Transverse colon (tissue), 4 donors: ENCODE data around the gene MYO15B. TPM values are rescaled to one million over a fixed set of nuclear protein-coding genes. Genes with fewer than 3 reads are reported as not detected.
A peak's percentile ranks its signal among the peaks of the same experiment; 100 is the strongest.

Experiments used
- DNase-seq: peaks from one replicate; pipeline ENCODE4 v3.0.0-alpha.2; 2019
- H3K27ac ChIP-seq, 4 donors: fragments of 200-600 bp; sonication (generic); 2 replicates each; pipeline ENCODE4 v1.5.1; 2016 to 2018; ENCODE audit warnings: inconsistent platforms in 4 of 4
- H3K27me3 ChIP-seq: fragments of 200-600 bp; sonication (generic); 2 replicates; pipeline ENCODE4 v1.5.1; 2017; ENCODE audit warnings: inconsistent platforms
- H3K36me3 ChIP-seq, 4 donors: fragments of 200-600 bp; sonication (generic); 2 replicates each; pipeline ENCODE4 v1.5.1; 2017 to 2019; ENCODE audit warnings: inconsistent platforms in 4 of 4
- H3K4me1 ChIP-seq, 4 donors: fragments of 200-600 bp; sonication (generic); 2 replicates each; pipeline ENCODE4 v1.5.1; 2017 to 2020; ENCODE audit warnings: inconsistent platforms in 4 of 4
- H3K4me3 ChIP-seq, 4 donors: fragments of 200-600 bp; sonication (generic); 1 replicate in 1 of 4; 2 replicates in 3 of 4; pipeline versions ENCODE4 v1.5.1 to v1.6.1; 2017 to 2019; ENCODE audit warnings: inconsistent platforms in 4 of 4
- H3K9me3 ChIP-seq, 2 donors: fragments of 200-600 bp; sonication (generic); 2 replicates each; pipeline ENCODE4 v1.5.1; 2017 to 2019; ENCODE audit warnings: inconsistent platforms in 2 of 2
- EP300 ChIP-seq: sonication (generic); formaldehyde crosslinking; IDR thresholded peaks from one replicate; pipeline ENCODE4 v1.6.1; 2017; ENCODE audit warnings: antibody characterized with exemption, low read depth
- POLR2A ChIP-seq: fragments of 450-650 bp; IDR thresholded peaks from one replicate; pipeline ENCODE4 v1.6.1; 2016; ENCODE audit warnings: antibody characterized with exemption, mild to moderate bottlenecking, moderate library complexity
- POLR2AphosphoS5 ChIP-seq, 3 donors: sonication (generic); formaldehyde crosslinking; IDR thresholded peaks; one replicate each; pipeline ENCODE4 v1.6.1; 2016; ENCODE audit warnings: antibody characterized with exemption in 3 of 3
- WGBS, 2 donors: methylation state at CpG; one replicate each; pipeline ENCODE4 v1.1.5; 2018; ENCODE audit warnings: low coverage in 1 of 2; 5-methylcytosine and 5-hydroxymethylcytosine counted together
- in situ Hi-C, 4 donors: fragments of 200-750 bp; cut with MboI; loops; one replicate each; pipeline versions ENCODE4 v1.15.0 to v1.15.1; 2017; ENCODE audit warnings: low sequenced_read_pairs in 3 of 4, low pct_ligation_motif_present in 1 of 4, low pct_unique_long_range_greater_than_20kb in 1 of 4
- intact Hi-C: fragments of 100-400 bp; cut with DNase I; formaldehyde crosslinking; loops from one replicate; pipeline ENCODE4 v1.15.1; 2023; ENCODE audit warnings: low total_unique reads
- total RNA-seq, 4 donors: library from RNA; depleted of rRNA; stranded (reverse); fragments of >200 nt; gene quantifications; one replicate each; pipeline ENCODE4 v1.1.0, GENCODE V29; 2016
- TF ChIP-seq, protein P1 (sequence below), 5 experiments: fragments of 200-600 bp in 3 of 5; fragments of 450-650 bp in 2 of 5; sonication (generic) in 3 of 5; IDR thresholded peaks; 1 replicate in 2 of 5; 2 replicates in 3 of 5; pipeline ENCODE4 v1.5.1; 2016 to 2017; ENCODE audit warnings: antibody characterized with exemption in 5 of 5, inconsistent platforms in 3 of 5, mild to moderate bottlenecking in 2 of 5, moderate library complexity in 1 of 5

Gene MYO15B
- total RNA-seq, 4 donors from 2014 or later = 59.3 to 1,778 (median 829) TPM

- H3K4me3 ChIP-seq = no peak overlapping the region
- H3K27ac ChIP-seq = peak overlapping the region; percentile 64 to 88 (median 68)
- peaks cover 8 to 50% (median 33%) of the 10 kb centered on the region in 4 donors for H3K4me1 ChIP-seq
- no peaks in the 10 kb centered on the region for H3K36me3 ChIP-seq
- in situ Hi-C loops (no loop called here), intact Hi-C loops (no loop called here)
- TF ChIP-seq, protein P1, sequence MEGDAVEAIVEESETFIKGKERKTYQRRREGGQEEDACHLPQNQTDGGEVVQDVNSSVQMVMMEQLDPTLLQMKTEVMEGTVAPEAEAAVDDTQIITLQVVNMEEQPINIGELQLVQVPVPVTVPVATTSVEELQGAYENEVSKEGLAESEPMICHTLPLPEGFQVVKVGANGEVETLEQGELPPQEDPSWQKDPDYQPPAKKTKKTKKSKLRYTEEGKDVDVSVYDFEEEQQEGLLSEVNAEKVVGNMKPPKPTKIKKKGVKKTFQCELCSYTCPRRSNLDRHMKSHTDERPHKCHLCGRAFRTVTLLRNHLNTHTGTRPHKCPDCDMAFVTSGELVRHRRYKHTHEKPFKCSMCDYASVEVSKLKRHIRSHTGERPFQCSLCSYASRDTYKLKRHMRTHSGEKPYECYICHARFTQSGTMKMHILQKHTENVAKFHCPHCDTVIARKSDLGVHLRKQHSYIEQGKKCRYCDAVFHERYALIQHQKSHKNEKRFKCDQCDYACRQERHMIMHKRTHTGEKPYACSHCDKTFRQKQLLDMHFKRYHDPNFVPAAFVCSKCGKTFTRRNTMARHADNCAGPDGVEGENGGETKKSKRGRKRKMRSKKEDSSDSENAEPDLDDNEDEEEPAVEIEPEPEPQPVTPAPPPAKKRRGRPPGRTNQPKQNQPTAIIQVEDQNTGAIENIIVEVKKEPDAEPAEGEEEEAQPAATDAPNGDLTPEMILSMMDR (IDR thresholded peaks at IDR 0.05) = peak in 1 of 5 experiments; percentile 1
- no peak for TF ChIP-seq POLR2A
- TF ChIP-seq EP300 = no peak
- no peak for TF ChIP-seq POLR2AphosphoS5 (IDR thresholded peaks at IDR 0.05)
- no peaks in the 10 kb centered on the region for H3K9me3 ChIP-seq
- DNase-seq = no peak
- H3K27me3 ChIP-seq = no peaks in the 10 kb centered on the region
- WGBS, 2 donors = 79 to 84% methylated on average over 2 to 16 of the region's 17 CpGs
These were observed 55.4 kb downstream of the MYO15B start for GRCh38 chr17:75642784-75643642.

DNA sequence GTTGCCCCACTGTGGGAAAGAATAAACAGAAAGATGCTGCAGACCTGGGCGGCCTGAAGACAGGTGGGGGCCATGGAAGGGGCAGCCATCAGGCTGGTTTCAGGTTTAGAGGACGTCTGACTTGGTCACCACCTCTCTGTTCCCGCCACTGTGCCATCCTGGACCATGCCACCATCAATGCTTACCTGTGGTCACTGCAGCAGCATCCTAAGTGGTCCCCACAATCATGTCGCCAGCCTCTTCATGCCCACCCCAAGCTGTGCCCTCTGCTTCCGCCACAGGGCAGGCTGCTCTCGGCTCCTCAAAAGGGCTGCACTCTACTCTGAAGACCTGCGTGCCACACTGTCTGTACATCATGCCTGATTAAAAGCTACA is 56.0 kb downstream of the MYO15B start:
- H3K27me3 ChIP-seq = no peaks in the 10 kb centered on the region
- H3K4me1 ChIP-seq = peaks cover 8 to 50% (median 33%) of the 10 kb centered on the region in 4 donors
- in situ Hi-C loops = no loop called here
- 92% methylated on average over 7 of the region's 7 CpGs; no CpG with 5 or more reads in 1 of the 2 donors for WGBS, 2 donors
- DNase-seq = no peak
- H3K4me3 ChIP-seq = no peak overlapping the region
- no peaks in the 10 kb centered on the region for H3K36me3 ChIP-seq
- TF ChIP-seq POLR2AphosphoS5 (IDR thresholded peaks at IDR 0.05) (no peak), POLR2A (no peak), EP300 (no peak)
- TF ChIP-seq, protein P1 (IDR thresholded peaks at IDR 0.05) = no peak
- H3K27ac ChIP-seq = peak overlapping the region; percentile 64 to 88 (median 68)
- H3K9me3 ChIP-seq = no peaks in the 10 kb centered on the region
- intact Hi-C loops = no loop called here

DNA sequence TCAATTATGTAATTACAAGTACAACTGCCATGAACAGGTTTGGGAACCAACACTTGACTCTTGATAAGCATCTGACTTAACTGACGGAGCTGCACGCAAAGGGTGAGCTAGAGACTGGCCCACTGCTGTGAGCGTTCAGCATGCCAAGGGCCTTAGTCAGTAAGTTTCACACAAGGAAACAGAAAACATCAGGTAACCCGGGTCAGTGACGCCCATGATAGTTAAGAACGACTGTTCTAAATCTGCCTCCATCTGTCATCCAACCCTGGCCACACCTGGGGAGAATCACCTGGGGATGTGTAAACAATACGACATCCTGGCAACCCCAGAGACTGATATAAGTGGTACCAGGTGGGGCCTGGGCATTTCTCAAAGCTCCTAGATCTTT is 57.9 kb downstream of the MYO15B start:
- WGBS, 2 donors = 57% methylated on average over 7 of the region's 7 CpGs; no CpG with 5 or more reads in 1 of the 2 donors
- H3K36me3 ChIP-seq = peaks cover 0 to 6% (median 0%) of the 10 kb centered on the region in 4 donors
- H3K27me3 ChIP-seq = no peaks in the 10 kb centered on the region
- H3K27ac ChIP-seq = peak overlapping the region; percentile 88 to 91 (median 90)
- intact Hi-C loops = no loop called here
- TF ChIP-seq POLR2AphosphoS5 (IDR thresholded peaks at IDR 0.05) (peak in 2 of 3 donors; percentile 54 to 73), EP300 (no peak)
- in situ Hi-C loops = no loop called here
- peaks cover 8 to 43% (median 25%) of the 10 kb centered on the region in 4 donors for H3K4me1 ChIP-seq
- DNase-seq = peak; percentile 76
- H3K4me3 ChIP-seq = no peak overlapping the region
- H3K9me3 ChIP-seq = no peaks in the 10 kb centered on the region

DNA sequence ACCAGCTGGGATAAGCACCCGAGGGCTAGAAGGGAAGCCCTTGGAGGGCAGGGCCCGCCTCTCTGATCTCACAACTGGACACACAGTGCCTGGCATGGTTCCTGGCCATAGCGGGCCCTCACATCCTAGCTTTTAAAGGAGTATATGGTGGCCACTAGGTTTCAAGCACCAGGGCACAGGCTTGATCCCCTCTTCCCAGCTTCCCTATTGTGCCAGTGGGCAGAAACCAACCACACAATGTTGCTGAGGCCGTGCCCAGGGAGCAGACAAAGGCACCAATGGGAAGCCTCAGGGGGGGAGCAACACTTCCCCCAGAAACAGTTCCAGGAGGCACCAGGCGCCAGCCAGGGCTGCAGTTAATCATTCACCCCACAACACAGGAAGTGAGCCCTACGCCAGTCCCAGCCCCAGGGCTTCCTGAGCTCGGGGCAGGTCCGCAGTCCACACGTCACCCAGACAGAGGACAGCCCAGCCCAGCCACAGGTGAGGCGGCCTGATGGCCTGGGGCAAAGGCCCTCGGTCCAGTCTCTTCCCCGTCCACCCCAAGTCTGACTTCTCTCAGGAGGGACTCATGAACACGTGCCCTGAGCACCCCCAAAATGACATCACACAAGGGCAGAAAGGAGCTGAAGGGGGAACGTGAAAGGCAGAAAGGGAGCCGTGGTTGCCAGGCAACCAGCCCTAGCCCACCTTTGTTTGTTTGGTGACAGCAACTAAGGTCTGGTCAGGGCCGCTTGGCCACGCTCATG is 58.5 kb downstream of the MYO15B start:
- no peaks in the 10 kb centered on the region for H3K9me3 ChIP-seq
- no peaks in the 10 kb centered on the region for H3K27me3 ChIP-seq
- in situ Hi-C loops = no loop called here
- intact Hi-C loops = no loop called here
- TF ChIP-seq POLR2AphosphoS5 (IDR thresholded peaks at IDR 0.05) = peak; percentile 35 to 85 (median 85)
- TF ChIP-seq POLR2A = peak; percentile 84
- TF ChIP-seq EP300 = no peak
- TF ChIP-seq, protein P1 (IDR thresholded peaks at IDR 0.05) = peak in 1 of 5 experiments; percentile 18
- peaks cover 0 to 6% (median 0%) of the 10 kb centered on the region in 4 donors for H3K36me3 ChIP-seq
- peak overlapping the region; percentile 88 to 91 (median 90) for H3K27ac ChIP-seq
- WGBS, 2 donors = 48% methylated on average over 16 of the region's 17 CpGs; no CpG with 5 or more reads in 1 of the 2 donors
- H3K4me3 ChIP-seq = no peak overlapping the region
- DNase-seq = peak; percentile 89
- H3K4me1 ChIP-seq = peaks cover 8 to 43% (median 25%) of the 10 kb centered on the region in 4 donors
